GM23338 (cell line): ENCODE results near the gene PPP1R12A. TPM values are rescaled to one million over a fixed set of nuclear protein-coding genes. Genes with fewer than 3 reads are reported as not detected.
"Not testable (repeated sequence)": the region's sequence is repeated elsewhere in the genome, so short reads cannot be mapped to it uniquely, and the experiment has no call there.

Experiments used
- ATAC-seq: fragments of 200-7000 bp; cut with Tn5 transposase; 3 replicates; pipeline ENCODE4 v1.9.1; 2020
- DNase-seq: peaks from one replicate; pipeline ENCODE4 v3.0.0-alpha.2; 2015; ENCODE audit warnings: low spot score
- H2AFZ ChIP-seq: fragments of 200-600 bp; sonication (generic); 2 replicates; pipeline ENCODE4 v1.8.0; 2016; ENCODE audit warnings: antibody characterized with exemption, mild to moderate bottlenecking, moderate library complexity
- H3F3A ChIP-seq: fragments of 200-600 bp; sonication (generic); replicated peaks from 2 replicates; pipeline ENCODE4 v1.8.0; 2017; ENCODE audit warnings: antibody characterized with exemption, mixed run types, low read depth
- H3K27ac ChIP-seq: fragments of 200-600 bp; sonication (generic); 2 replicates; pipeline ENCODE4 v1.6.1; 2016; ENCODE audit warnings: low read depth
- H3K27me3 ChIP-seq: fragments of 200-600 bp; sonication (generic); 2 replicates; pipeline ENCODE4 v1.8.0; 2016; ENCODE audit warnings: mild to moderate bottlenecking, mixed run types, moderate library complexity; ENCODE audit not compliant: insufficient read depth
- H3K36me3 ChIP-seq: fragments of 200-600 bp; sonication (generic); 2 replicates; pipeline ENCODE4 v1.8.0; 2016; ENCODE audit warnings: mild to moderate bottlenecking; ENCODE audit not compliant: insufficient read depth
- H3K4me1 ChIP-seq: fragments of 200-600 bp; sonication (generic); 2 replicates; pipeline ENCODE4 v1.8.0; 2016; ENCODE audit warnings: mild to moderate bottlenecking, moderate library complexity; ENCODE audit not compliant: insufficient read depth
- H3K4me2 ChIP-seq: fragments of 200-600 bp; sonication (generic); 2 replicates; pipeline ENCODE4 v1.7.1; 2017; ENCODE audit warnings: mixed run types
- H3K4me3 ChIP-seq: fragments of 200-600 bp; sonication (generic); 2 replicates; pipeline ENCODE4 v1.6.1; 2016; ENCODE audit warnings: mixed run types
- H3K79me2 ChIP-seq: fragments of 200-600 bp; sonication (generic); replicated peaks from 2 replicates; pipeline ENCODE4 v1.8.0; 2017; ENCODE audit warnings: mild to moderate bottlenecking; ENCODE audit not compliant: insufficient read depth
- H3K9me2 ChIP-seq: fragments of 200-600 bp; sonication (generic); 2 replicates; pipeline ENCODE4 v1.8.0; 2017; ENCODE audit not compliant: insufficient read depth
- H4K20me1 ChIP-seq: fragments of 200-600 bp; sonication (generic); replicated peaks from 2 replicates; pipeline ENCODE4 v1.8.0; 2017; ENCODE audit warnings: mild to moderate bottlenecking; ENCODE audit not compliant: insufficient read depth
- H3K27ac Mint-ChIP-seq: 2 replicates; pipeline ENCODE4 v1.8.0; 2020; ENCODE audit warnings: inconsistent platforms, mild to moderate bottlenecking, moderate library complexity, mixed read lengths
- H3K27me3 Mint-ChIP-seq: 3 replicates; pipeline ENCODE4 v1.8.0; 2022; ENCODE audit warnings: low read depth, mild to moderate bottlenecking, moderate library complexity, mixed read lengths, inconsistent platforms; ENCODE audit not compliant: insufficient read depth, poor library complexity
- H3K36me3 Mint-ChIP-seq: 3 replicates; pipeline ENCODE4 v1.8.0; 2021; ENCODE audit warnings: low read depth, mild to moderate bottlenecking, inconsistent platforms, moderate library complexity, mixed read lengths
- H3K4me1 Mint-ChIP-seq: 3 replicates; pipeline ENCODE4 v1.8.0; 2020; ENCODE audit warnings: mild to moderate bottlenecking, inconsistent platforms, mixed read lengths
- H3K4me3 Mint-ChIP-seq: 3 replicates; pipeline ENCODE4 v1.8.0; 2021; ENCODE audit warnings: moderate library complexity, mild to moderate bottlenecking, inconsistent platforms, mixed read lengths
- H3K9me3 Mint-ChIP-seq: 3 replicates; pipeline ENCODE4 v1.8.0; 2020; ENCODE audit warnings: moderate library complexity, mild to moderate bottlenecking, inconsistent platforms, mixed read lengths
- CREB1 ChIP-seq: fragments of 250-450 bp; sonication (Bioruptor Pico); IDR thresholded peaks from 2 replicates; pipeline ENCODE4 v1.5.0; 2020; ENCODE audit warnings: low read depth, mild to moderate bottlenecking, moderate library complexity
- CTCF ChIP-seq, 2 experiments: fragments of 200-600 bp in 1 of 2; sonication (generic) in 1 of 2; conservative IDR thresholded peaks; 2 replicates each; pipeline versions ENCODE4 v1.5.1 to v1.6.1; 2016 to 2017; ENCODE audit warnings: antibody characterized with exemption in 2 of 2, low read depth in 2 of 2, mild to moderate bottlenecking in 2 of 2, moderate library complexity in 1 of 2
- EZH2 ChIP-seq: fragments of 200-600 bp; sonication (generic); IDR thresholded peaks from one replicate; pipeline ENCODE4 v1.8.0; 2017; ENCODE audit warnings: antibody characterized with exemption, mild to moderate bottlenecking, low read depth; ENCODE audit not compliant: unreplicated experiment
- NANOG ChIP-seq: IDR thresholded peaks from 2 replicates; pipeline ENCODE4 v1.6.1; 2016; ENCODE audit warnings: antibody characterized with exemption, borderline replicate concordance
- POLR2AphosphoS5 ChIP-seq: IDR thresholded peaks from 2 replicates; pipeline ENCODE4 v1.6.1; 2016; ENCODE audit warnings: antibody characterized with exemption, low read depth
- REST ChIP-seq: IDR thresholded peaks from one replicate; pipeline ENCODE4 v1.6.1; 2018; ENCODE audit warnings: antibody characterized with exemption; ENCODE audit not compliant: unreplicated experiment
- STAT1 ChIP-seq: IDR thresholded peaks from one replicate; pipeline ENCODE4 v1.6.1; 2016; ENCODE audit warnings: antibody characterized with exemption; ENCODE audit not compliant: unreplicated experiment
- ZNF114 ChIP-seq: fragments of 250-450 bp; sonication (Bioruptor Pico); IDR thresholded peaks from 2 replicates; pipeline ENCODE4 v1.5.0; 2020; ENCODE audit warnings: mild to moderate bottlenecking, moderate library complexity
- ZNF331 ChIP-seq: fragments of 250-450 bp; sonication (Bioruptor Pico); IDR thresholded peaks from 2 replicates; pipeline ENCODE4 v1.5.0; 2020; ENCODE audit warnings: low read depth, mild to moderate bottlenecking, moderate library complexity
- polyA plus RNA-seq: library from polyadenylated mRNA; unstranded; fragments of >200 nt; fragmentation: Nextera tagmentation; extraction: Ambion mirVana; gene quantifications from 2 replicates; pipeline ENCODE4 v1.2.1, GENCODE V29; 2016
- total RNA-seq: library from RNA; depleted of rRNA; stranded (reverse); fragments of >200 nt; shearing (Covaris generic); gene quantifications from 2 replicates; pipeline ENCODE4 v1.2.3, GENCODE V29; 2014

The PPP1R12A gene
- total and polyA plus RNA-seq, 2 experiments from 2014 or later = 91.6 to 146 TPM

GRCh38 chr12:79945433-79945832, 10.5 kb upstream of the PPP1R12A start:
- no peaks in the 10 kb centered on the region for H4K20me1 ChIP-seq
- no peak overlapping the region for H3K27ac ChIP-seq
- no peaks in the 10 kb centered on the region for H3K4me1 ChIP-seq
- Mint-ChIP-seq H3K9me3 (no peaks in the 10 kb centered on the region), H3K27me3 (peaks cover 5% of the 10 kb centered on the region), H3K36me3 (no peaks in the 10 kb centered on the region), H3K4me3 (no peak overlapping the region), H3K27ac (no peak overlapping the region), H3K4me1 (peaks cover 3% of the 10 kb centered on the region)
- H3K36me3 ChIP-seq = no peaks in the 10 kb centered on the region
- TF ChIP-seq EZH2 = no peak
- TF ChIP-seq CTCF (conservative IDR thresholded peaks at IDR 0.05; ENCODE audit: low read depth in 2 of 2) = no peak
- TF ChIP-seq ZNF114 (CRISPR knock-in tag) = no peak
- no peak for TF ChIP-seq CREB1 (CRISPR knock-in tag)
- TF ChIP-seq ZNF331 (CRISPR knock-in tag) = no peak
- TF ChIP-seq POLR2AphosphoS5 = no peak
- H3K9me2 ChIP-seq = no peaks in the 10 kb centered on the region
- H3K27me3 ChIP-seq = no peaks in the 10 kb centered on the region
- DNase-seq (no peak), ATAC-seq (no peak)
- H2AFZ ChIP-seq = no peak overlapping the region
- H3K4me3 ChIP-seq = no peak overlapping the region
- no peak overlapping the region for H3K4me2 ChIP-seq
- no peaks in the 10 kb centered on the region for H3F3A ChIP-seq
- no peaks in the 10 kb centered on the region for H3K79me2 ChIP-seq

GRCh38 chr12:79944565-79944964, 9.7 kb upstream of the PPP1R12A start:
- no peaks in the 10 kb centered on the region for H3K36me3 ChIP-seq
- H4K20me1 ChIP-seq = no peaks in the 10 kb centered on the region
- H3K4me2 ChIP-seq = no peak overlapping the region
- Mint-ChIP-seq H3K27me3 (peaks cover 7% of the 10 kb centered on the region), H3K36me3 (no peaks in the 10 kb centered on the region), H3K9me3 (no peaks in the 10 kb centered on the region), H3K27ac (no peak overlapping the region), H3K4me3 (no peak overlapping the region), H3K4me1 (peaks cover 3% of the 10 kb centered on the region)
- no peaks in the 10 kb centered on the region for H3F3A ChIP-seq
- no peak overlapping the region for H3K27ac ChIP-seq
- no peaks in the 10 kb centered on the region for H3K9me2 ChIP-seq
- no peaks in the 10 kb centered on the region for H3K4me1 ChIP-seq
- no peak for DNase-seq
- no peaks in the 10 kb centered on the region for H3K79me2 ChIP-seq
- H2AFZ ChIP-seq = no peak overlapping the region
- no peak overlapping the region for H3K4me3 ChIP-seq
- H3K27me3 ChIP-seq = no peaks in the 10 kb centered on the region
- TF ChIP-seq STAT1 (no peak), ZNF331 (CRISPR knock-in tag) (no peak), NANOG (no peak), ZNF114 (CRISPR knock-in tag) (no peak), POLR2AphosphoS5 (no peak), EZH2 (no peak), REST (no peak), CREB1 (CRISPR knock-in tag) (no peak)
- no peak for ATAC-seq

GRCh38 chr12:79942846-79943245, 7.9 kb upstream of the PPP1R12A start:
- not testable (repeated sequence) for H3K9me3 Mint-ChIP-seq, H4K20me1 ChIP-seq, H3K27ac Mint-ChIP-seq

More at GRCh38 chr12:79942846-79943245, 7.9 kb upstream of the PPP1R12A start:
- H3K27me3 ChIP-seq, H3K79me2 ChIP-seq, DNase-seq, H3K27me3 Mint-ChIP-seq, H3K36me3 Mint-ChIP-seq, H3K9me2 ChIP-seq, H3K36me3 ChIP-seq, H3K4me2 ChIP-seq, ATAC-seq, H3K4me1 ChIP-seq, H3K4me1 Mint-ChIP-seq, H3K4me3 Mint-ChIP-seq, H3K4me3 ChIP-seq, H3F3A ChIP-seq, H2AFZ ChIP-seq, H3K27ac ChIP-seq: not testable (repeated sequence)
